Naive thymus-derived CD4-positive, alpha-beta T cell (primary cell): ENCODE results near the gene ARHGAP18. TPM values are rescaled to one million over a fixed set of nuclear protein-coding genes. Genes with fewer than 3 reads are reported as not detected.
A peak's percentile ranks its signal among the peaks of the same experiment; 100 is the strongest.

Source experiments
- ATAC-seq: fragments of 150-1000 bp; cut with Tn5 transposase; 2 replicates; pipeline ENCODE4 v1.10.0; 2021; ENCODE audit warnings: mild to moderate bottlenecking, moderate library complexity
- CTCF ChIA-PET: fragments of 350-600 bp; sonication (Branson Sonifier 250); formaldehyde crosslinking; loops from one replicate; lab custom pipeline; 2021; ENCODE audit warnings: antibody characterized with exemption; lab: Charles Lee
- POLR2A ChIA-PET: fragments of 350-600 bp; sonication (Branson Sonifier 250); formaldehyde crosslinking; loops from one replicate; lab custom pipeline; 2021; ENCODE audit warnings: antibody characterized with exemption, inconsistent platforms; lab: Charles Lee
- DNase-seq, 9 donors: peaks; one replicate each; pipeline versions ENCODE4 v3.0.0 to v3.0.0-alpha.2; 2020 to 2022; ENCODE audit warnings: mixed read lengths in 1 of 9
- H3K27ac ChIP-seq: one replicate; pipeline ENCODE4 v1.7.0; 2013; ENCODE audit warnings: mild to moderate bottlenecking, low read depth, low read length, moderate library complexity
- H3K27me3 ChIP-seq, 2 donors: one replicate each; pipeline ENCODE4 v1.7.0; 2013; ENCODE audit warnings: low read length in 2 of 2, mild to moderate bottlenecking in 2 of 2, moderate library complexity in 2 of 2; ENCODE audit not compliant: control insufficient read depth in 2 of 2, insufficient read depth in 2 of 2
- H3K36me3 ChIP-seq, 3 experiments: 1 replicate in 2 of 3; 2 replicates in 1 of 3; pipeline ENCODE4 v1.7.0; 2013; ENCODE audit warnings: low read length in 3 of 3, mild to moderate bottlenecking in 3 of 3, moderate library complexity in 1 of 3; ENCODE audit not compliant: insufficient read depth in 3 of 3, control insufficient read depth in 2 of 3
- H3K4me1 ChIP-seq, 2 donors: one replicate each; pipeline ENCODE4 v1.7.0; 2013; ENCODE audit warnings: low read length in 2 of 2, mild to moderate bottlenecking in 2 of 2, moderate library complexity in 1 of 2; ENCODE audit not compliant: control insufficient read depth in 2 of 2, insufficient read depth in 2 of 2
- H3K4me3 ChIP-seq: 2 replicates; pipeline ENCODE4 v1.7.0; 2013; ENCODE audit warnings: mild to moderate bottlenecking, low read length
- H3K9me3 ChIP-seq, 3 experiments: 1 replicate in 2 of 3; 2 replicates in 1 of 3; pipeline ENCODE4 v1.7.0; 2013; ENCODE audit warnings: low read length in 3 of 3; ENCODE audit not compliant: control insufficient read depth in 2 of 3
- H3K27ac Mint-ChIP-seq, 9 donors: one replicate each; pipeline ENCODE4 v1.8.0; 2020 to 2022; ENCODE audit warnings: mixed read lengths in 9 of 9, mild to moderate bottlenecking in 8 of 9, moderate library complexity in 5 of 9, inconsistent platforms in 2 of 9
- H3K27me3 Mint-ChIP-seq, 5 donors: one replicate each; pipeline ENCODE4 v1.8.0; 2021 to 2022; ENCODE audit warnings: mixed read lengths in 5 of 5, mild to moderate bottlenecking in 1 of 5
- H3K36me3 Mint-ChIP-seq, 5 donors: one replicate each; pipeline ENCODE4 v1.8.0; 2020 to 2022; ENCODE audit warnings: mixed read lengths in 5 of 5, mild to moderate bottlenecking in 3 of 5, inconsistent platforms in 1 of 5
- H3K4me1 Mint-ChIP-seq, 7 donors: one replicate each; pipeline ENCODE4 v1.8.0; 2020 to 2022; ENCODE audit warnings: mixed read lengths in 7 of 7, mild to moderate bottlenecking in 3 of 7, inconsistent platforms in 1 of 7
- H3K4me3 Mint-ChIP-seq, 10 donors: one replicate each; pipeline ENCODE4 v1.8.0; 2020 to 2022; ENCODE audit warnings: mild to moderate bottlenecking in 10 of 10, mixed read lengths in 10 of 10, moderate library complexity in 6 of 10, inconsistent platforms in 2 of 10
- H3K9me3 Mint-ChIP-seq, 11 donors: one replicate each; pipeline ENCODE4 v1.8.0; 2020 to 2022; ENCODE audit warnings: mixed read lengths in 11 of 11, mild to moderate bottlenecking in 4 of 11, inconsistent platforms in 1 of 11, moderate library complexity in 1 of 11
- intact Hi-C, 2 donors: fragments of 100-400 bp; cut with micrococcal nuclease; formaldehyde crosslinking; loops; one replicate each; pipeline ENCODE4 v1.15.1; 2023
- polyA plus RNA-seq, 2 donors: library from polyadenylated mRNA; unstranded; fragments of 300-500 nt; fragmentation: Illumina TruSeq; gene quantifications; one replicate each; pipeline ENCODE4 v1.2.3, GENCODE V29; 2021
- total RNA-seq, 6 experiments: library from RNA in 5 of 6; stranded (reverse) in 5 of 6; gene quantifications; 1 replicate in 5 of 6; 2 replicates in 1 of 6; pipeline ENCODE4 v1.2.3 and lab custom pipeline; 2021 to 2026

The ARHGAP18 gene
- total and polyA plus RNA-seq, 7 experiments from 2014 or later, result 0.53 to 9.4 (median 1.5) TPM

GRCh38 chr6:129542705-129543104 lies 167.3 kb downstream of the ARHGAP18 start:
- Mint-ChIP-seq H3K36me3 (no peaks in the 10 kb centered on the region), H3K27ac (peak overlapping the region in 1 of 9 donors; percentile 3), H3K27me3 (peaks cover 0 to 7% (median 0%) of the 10 kb centered on the region in 5 donors), H3K4me3 (no peak overlapping the region), H3K9me3 (peaks cover 0 to 5% (median 0%) of the 10 kb centered on the region in 11 donors), H3K4me1 (peaks cover 0 to 6% (median 2%) of the 10 kb centered on the region in 7 donors)
- no peaks in the 10 kb centered on the region for H3K4me1 ChIP-seq
- intact Hi-C loops, result no loop called here
- no peaks in the 10 kb centered on the region for H3K36me3 ChIP-seq
- H3K4me3 ChIP-seq, result no peak overlapping the region
- ATAC-seq (no peak), DNase-seq (no peak)
- H3K27ac ChIP-seq, result no peak overlapping the region
- no peaks in the 10 kb centered on the region for H3K27me3 ChIP-seq
- ChIA-PET POLR2A (no interaction called here), CTCF (no interaction called here)
- H3K9me3 ChIP-seq, result no peaks in the 10 kb centered on the region

DNA sequence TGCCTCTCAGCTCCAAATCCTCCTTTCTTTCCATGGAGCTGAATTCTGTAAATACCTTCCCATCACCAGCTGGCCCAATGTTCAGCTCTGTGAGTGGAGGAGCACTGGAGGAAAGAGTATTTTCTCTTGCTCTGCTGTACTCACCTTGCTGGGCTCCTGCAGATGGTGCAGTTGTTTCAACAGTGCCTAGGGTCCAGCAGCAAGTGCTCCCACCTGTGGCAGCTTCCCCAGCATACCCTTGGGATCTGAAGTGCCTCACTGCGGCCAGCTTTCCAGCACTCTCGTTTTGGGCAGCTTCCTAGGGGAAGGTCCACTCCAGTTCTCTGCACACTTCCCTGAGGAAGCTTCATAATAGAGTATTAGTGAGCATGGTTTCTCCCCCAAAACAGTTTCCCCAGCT lies 170.9 kb downstream of the ARHGAP18 start:
- CTCF ChIA-PET, result no interaction called here
- intact Hi-C loops, result no loop called here

GRCh38 chr6:129536271-129536670 lies 173.7 kb downstream of the ARHGAP18 start:
- DNase-seq (no peak), ATAC-seq (no peak)
- Histone ChIP-seq H3K36me3 (no peaks in the 10 kb centered on the region), H3K27me3 (no peaks in the 10 kb centered on the region), H3K27ac (no peak overlapping the region), H3K4me3 (no peak overlapping the region), H3K4me1 (no peaks in the 10 kb centered on the region), H3K9me3 (no peaks in the 10 kb centered on the region)
- ChIA-PET CTCF (interaction anchor here (0.7 kb wide), 1 partner anchor 1565 kb away, joined by 3 read pairs; no protein-coding TSS in a partner anchor), POLR2A (no interaction called here)
- Mint-ChIP-seq H3K4me1 (no peaks in the 10 kb centered on the region), H3K36me3 (no peaks in the 10 kb centered on the region), H3K27me3 (peaks cover 0 to 7% (median 0%) of the 10 kb centered on the region in 5 donors), H3K27ac (no peak overlapping the region), H3K4me3 (no peak overlapping the region), H3K9me3 (peaks cover 0 to 16% (median 6%) of the 10 kb centered on the region in 11 donors)
- intact Hi-C loops, result no loop called here

More for the DNA sequence above, 170.9 kb downstream of the ARHGAP18 start:
- Mint-ChIP-seq H3K9me3 (peaks cover 0 to 6% (median 2%) of the 10 kb centered on the region in 11 donors), H3K4me1 (peaks cover 0 to 6% (median 2%) of the 10 kb centered on the region in 7 donors), H3K27me3 (peaks cover 0 to 7% (median 0%) of the 10 kb centered on the region in 5 donors), H3K27ac (no peak overlapping the region), H3K36me3 (no peaks in the 10 kb centered on the region), H3K4me3 (no peak overlapping the region)
- ATAC-seq, result no peak
- Histone ChIP-seq H3K4me1 (no peaks in the 10 kb centered on the region), H3K27me3 (no peaks in the 10 kb centered on the region), H3K9me3 (no peaks in the 10 kb centered on the region), H3K4me3 (no peak overlapping the region), H3K27ac (no peak overlapping the region), H3K36me3 (no peaks in the 10 kb centered on the region)
- DNase-seq, result no peak
- POLR2A ChIA-PET, result no interaction called here

GRCh38 chr6:129534926-129535325 lies 175.1 kb downstream of the ARHGAP18 start:
- ChIA-PET POLR2A (no interaction called here), CTCF (no interaction called here)
- Mint-ChIP-seq H3K36me3 (no peaks in the 10 kb centered on the region), H3K27ac (no peak overlapping the region), H3K27me3 (peaks cover 0 to 11% (median 0%) of the 10 kb centered on the region in 5 donors), H3K4me3 (no peak overlapping the region), H3K9me3 (peaks cover 0 to 16% (median 6%) of the 10 kb centered on the region in 11 donors), H3K4me1 (no peaks in the 10 kb centered on the region)
- no peak overlapping the region for H3K4me3 ChIP-seq
- no peaks in the 10 kb centered on the region for H3K36me3 ChIP-seq
- no peak for ATAC-seq
- no peaks in the 10 kb centered on the region for H3K9me3 ChIP-seq
- no peaks in the 10 kb centered on the region for H3K4me1 ChIP-seq
- DNase-seq, result no peak
- H3K27me3 ChIP-seq, result no peaks in the 10 kb centered on the region
- no peak overlapping the region for H3K27ac ChIP-seq
- intact Hi-C loops, result no loop called here

Other genes with a start within 250 kb of the ARHGAP18 start
- gene TMEM244, start 151.1 kb upstream of the ARHGAP18 start, total RNA-seq, result not detected
- gene TMEM244, start 151.1 kb upstream of the ARHGAP18 start, polyA plus RNA-seq, result not detected